ENCODE data around the gene SERINC4. TPM values are rescaled to one million over a fixed set of nuclear protein-coding genes. Genes with fewer than 3 reads are reported as not detected.

The SERINC4 gene
- total RNA-seq, 2 experiments from 2014 or later, result 0.15 to 0.18 TPM

Other genes with a start within 250 kb of the SERINC4 start
- gene PPIP5K1, start 210.0 kb downstream of the SERINC4 start, total RNA-seq, result 10 to 100 TPM; 28.2 to 33.0 TPM
- gene CKMT1B, start 206.2 kb downstream of the SERINC4 start, total RNA-seq, result not detected
- gene STRC, start 181.4 kb downstream of the SERINC4 start, total RNA-seq, result under 1 TPM; 0.45 to 0.75 TPM
- gene CATSPER2, start 151.4 kb downstream of the SERINC4 start, total RNA-seq, result 1 to 10 TPM; 3.0 to 4.7 TPM
- not detected for gene CKMT1A, start 106.4 kb downstream of the SERINC4 start, total RNA-seq
- 100 to 1,000 TPM; 290 TPM for gene PDIA3, start 53.8 kb downstream of the SERINC4 start, total RNA-seq
- under 1 TPM; 0.25 to 0.33 TPM for gene ELL3, start 23.3 kb downstream of the SERINC4 start, total RNA-seq
- 100 to 1,000 TPM; 907 to 928 TPM for gene SERF2, start 7.9 kb downstream of the SERINC4 start, total RNA-seq
- 10 to 100 TPM; 14.3 to 14.4 TPM for gene HYPK, start 379 bp upstream of the SERINC4 start, total RNA-seq
- gene MFAP1, start 24.5 kb upstream of the SERINC4 start, total RNA-seq, result 10 to 100 TPM; 34.4 to 37.3 TPM
- gene WDR76, start 26.8 kb upstream of the SERINC4 start, total RNA-seq, result 10 to 100 TPM; 72.2 to 74.7 TPM

Data from activated CD4-positive, alpha-beta memory T cell treated with anti-CD3 and anti-CD28 coated beads, Interleukin-2, amount 10 ng/mL, durations not matched to agents 7 days and 5 days (primary cell).